HepG2 (cell line): ENCODE data around the gene GPT2. TPM values are rescaled to one million over a fixed set of nuclear protein-coding genes. Genes with fewer than 3 reads are reported as not detected.

Source experiments
- ARNT2 ChIP-seq: sonication (generic); formaldehyde crosslinking; IDR thresholded peaks from 2 replicates; pipeline ENCODE4 v1.8.0; 2022; ENCODE audit warnings: mild to moderate bottlenecking, low read depth, missing genetic modification reagents, moderate library complexity
- ATM ChIP-seq: fragments of 450-650 bp; IDR thresholded peaks from 2 replicates; pipeline ENCODE4 v1.7.1; 2017; ENCODE audit warnings: mild to moderate bottlenecking, borderline replicate concordance
- BHLHE40 ChIP-seq: IDR thresholded peaks from 2 replicates; pipeline ENCODE4 v1.6.1; 2011; ENCODE audit warnings: low read length, improper control_type of control experiment
- BRD4 ChIP-seq: sonication (generic); formaldehyde crosslinking; IDR thresholded peaks from 2 replicates; pipeline ENCODE4 v1.4.0; 2020; ENCODE audit warnings: missing genetic modification reagents
- CHD4 ChIP-seq: fragments of 200-600 bp; sonication (generic); IDR thresholded peaks from 2 replicates; pipeline ENCODE4 v1.7.0; 2017; ENCODE audit warnings: mild to moderate bottlenecking, low read length, borderline replicate concordance
- GLI4 ChIP-seq: sonication (generic); formaldehyde crosslinking; IDR thresholded peaks from 2 replicates; pipeline ENCODE4 v1.5.1; 2020; ENCODE audit warnings: missing genetic modification reagents, mild to moderate bottlenecking, moderate library complexity, borderline replicate concordance
- HIVEP1 ChIP-seq: sonication (generic); formaldehyde crosslinking; IDR thresholded peaks from 2 replicates; pipeline ENCODE4 v1.4.0; 2020; ENCODE audit warnings: mild to moderate bottlenecking, missing genetic modification reagents
- IKZF4 ChIP-seq: sonication (generic); formaldehyde crosslinking; IDR thresholded peaks from 2 replicates; pipeline ENCODE4 v1.5.1; 2020; ENCODE audit warnings: borderline replicate concordance, mild to moderate bottlenecking, low read depth, missing genetic modification reagents; ENCODE audit errors: not compliant biosample characterization
- IKZF5 ChIP-seq: IDR thresholded peaks from 2 replicates; pipeline ENCODE4 v1.6.1; 2018; ENCODE audit warnings: missing genetic modification reagents, mild to moderate bottlenecking, missing compliant biosample characterization
- POLR2AphosphoS5 ChIP-seq: IDR thresholded peaks from 2 replicates; pipeline ENCODE4 v1.6.1; 2012; ENCODE audit warnings: low read depth, low read length
- RAD21 ChIP-seq: fragments of 450-650 bp; formaldehyde crosslinking; IDR thresholded peaks from 2 replicates; pipeline ENCODE4 v1.5.0; 2020; ENCODE audit warnings: mild to moderate bottlenecking
- SIX4 ChIP-seq: sonication (generic); formaldehyde crosslinking; IDR thresholded peaks from 2 replicates; pipeline ENCODE4 v1.4.0; 2020; ENCODE audit warnings: missing genetic modification reagents
- ZFP37 ChIP-seq: sonication (generic); formaldehyde crosslinking; IDR thresholded peaks from 2 replicates; pipeline ENCODE4 v1.4.0; 2020; ENCODE audit warnings: missing genetic modification reagents, borderline replicate concordance
- ZNF234 ChIP-seq: sonication (generic); formaldehyde crosslinking; conservative IDR thresholded peaks from 2 replicates; pipeline ENCODE4 v1.5.1; 2020; ENCODE audit warnings: mild to moderate bottlenecking, missing genetic modification reagents
- ZNF354B ChIP-seq: sonication (generic); formaldehyde crosslinking; IDR thresholded peaks from 2 replicates; pipeline ENCODE4 v1.8.0; 2022; ENCODE audit warnings: mild to moderate bottlenecking, missing genetic modification reagents
- ZNF407 ChIP-seq: sonication (generic); formaldehyde crosslinking; IDR thresholded peaks from one replicate; pipeline ENCODE4 v1.5.1; 2020; ENCODE audit warnings: mild to moderate bottlenecking, missing genetic modification reagents; ENCODE audit errors: not compliant biosample characterization
- ZNF552 ChIP-seq: sonication (generic); formaldehyde crosslinking; IDR thresholded peaks from 2 replicates; pipeline ENCODE4 v1.9.0; 2022; ENCODE audit warnings: missing genetic modification reagents, mild to moderate bottlenecking, borderline replicate concordance
- ZNF768 ChIP-seq: sonication (generic); formaldehyde crosslinking; IDR thresholded peaks from 2 replicates; pipeline ENCODE4 v1.4.0; 2020; ENCODE audit warnings: missing genetic modification reagents
- ZNF776 ChIP-seq: sonication (generic); formaldehyde crosslinking; IDR thresholded peaks from 2 replicates; pipeline ENCODE4 v1.4.0; 2020; ENCODE audit warnings: mild to moderate bottlenecking, missing genetic modification reagents
- polyA plus RNA-seq, 8 experiments: library from polyadenylated mRNA; depleted of rRNA in 3 of 8; stranded (reverse) in 7 of 8; unstranded in 1 of 8; fragments of >200 nt; fragmentation: Illumina TruSeq in 4 of 8; extraction: Trizol in 4 of 8; gene quantifications; 2 replicates each; pipeline versions ENCODE4 v1.2.1 to v1.2.3, GENCODE V29; 2011 to 2016; ENCODE audit warnings: low read depth in 4 of 8, missing spikeins in 1 of 8, mixed read lengths in 1 of 8; ENCODE audit not compliant: insufficient read depth in 1 of 8
- total RNA-seq, 5 experiments: library from RNA; depleted of rRNA; stranded (reverse); fragments of >200 nt; fragmentation: Illumina TruSeq; extraction: Trizol; gene quantifications; 2 replicates each; pipeline ENCODE4 v1.2.3, GENCODE V29; 2016; ENCODE audit warnings: low read depth in 1 of 5
- TF ChIP-seq, protein P1 (sequence below): IDR thresholded peaks from 2 replicates; pipeline ENCODE4 v1.6.1; 2016; ENCODE audit warnings: mild to moderate bottlenecking, missing biosample characterization, missing genetic modification reagents

Gene GPT2
- total and polyA plus RNA-seq, 2 of the 13 experiments (the other 11 are each of a cell fraction or from before 2014, with no cell fraction given) = 138 to 267 TPM

DNA sequence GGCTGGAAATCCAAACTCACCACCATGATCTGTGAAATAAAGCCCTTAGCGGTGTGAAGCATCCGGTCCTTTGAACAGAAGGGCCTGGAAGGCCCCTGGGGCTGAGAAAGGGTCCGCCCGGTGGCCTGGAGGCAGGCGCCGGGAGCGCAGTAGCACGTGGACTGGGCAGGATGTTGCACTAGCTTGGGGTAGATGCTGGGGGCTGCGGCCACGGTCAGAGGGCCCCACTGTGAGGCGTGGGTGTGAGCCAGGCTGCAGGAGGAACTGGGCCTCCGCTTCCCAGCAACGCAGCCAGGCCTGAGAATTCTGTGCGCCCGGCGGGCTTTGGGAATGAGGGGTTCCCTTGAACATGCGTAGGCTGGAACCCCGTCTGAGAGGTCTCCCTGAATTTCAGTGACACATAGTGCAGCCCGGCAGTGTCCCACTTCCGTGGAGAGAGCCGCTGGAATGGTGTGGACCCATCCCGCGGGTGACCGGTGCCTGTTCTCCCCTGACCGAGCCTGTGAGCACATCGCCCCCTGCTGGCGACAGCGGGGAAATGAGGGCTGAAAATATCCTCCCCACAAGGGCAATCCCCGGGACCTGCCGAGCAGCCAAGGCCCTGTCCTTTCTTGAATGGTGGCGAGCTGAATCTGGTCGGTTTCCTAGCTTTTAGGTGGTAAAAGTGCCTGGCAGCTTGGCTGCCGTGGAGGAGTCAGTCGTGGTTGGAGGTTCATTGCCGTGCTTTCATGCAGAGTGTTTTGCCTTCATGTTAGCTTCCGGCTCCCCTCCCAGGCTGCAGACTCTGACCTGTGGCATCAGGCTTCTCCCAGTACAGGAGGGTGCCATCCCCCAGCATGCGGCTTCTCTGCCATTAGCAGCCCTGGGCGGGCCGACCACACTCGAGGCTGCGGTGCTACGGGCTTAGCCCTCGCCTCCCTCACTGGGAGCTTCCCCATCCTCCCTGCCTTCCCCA is 45.5 kb downstream of the GPT2 start (continued):
- TF ChIP-seq ZNF407 (CRISPR knock-in tag) = peak; percentile 94
- no peak for TF ChIP-seq ZNF776 (CRISPR knock-in tag)
- no peak; the same call in 1 of the 2 replicates for TF ChIP-seq POLR2AphosphoS5
- TF ChIP-seq GLI4 (CRISPR knock-in tag) = no peak
- peak; percentile 31; the same call in 1 of the 2 replicates for TF ChIP-seq ZNF768 (CRISPR knock-in tag)
- 0 out of 2 replicates have a peak, but pooled peaks have one; percentile 54 for TF ChIP-seq ZFP37
- no peak for TF ChIP-seq ZNF354B (CRISPR knock-in tag)
- no peak for TF ChIP-seq ZNF552 (CRISPR knock-in tag)
- TF ChIP-seq ATM = no peak
- TF ChIP-seq IKZF5 = no peak; the same call in 1 of the 2 replicates
- TF ChIP-seq IKZF4 (CRISPR knock-in tag) = no peak
- no peak for TF ChIP-seq CHD4
- TF ChIP-seq SIX4 = no peak
- TF ChIP-seq, protein P1, sequence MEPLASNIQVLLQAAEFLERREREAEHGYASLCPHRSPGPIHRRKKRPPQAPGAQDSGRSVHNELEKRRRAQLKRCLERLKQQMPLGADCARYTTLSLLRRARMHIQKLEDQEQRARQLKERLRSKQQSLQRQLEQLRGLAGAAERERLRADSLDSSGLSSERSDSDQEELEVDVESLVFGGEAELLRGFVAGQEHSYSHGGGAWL (CRISPR knock-in tag) = peak; percentile 56
- TF ChIP-seq ZNF234 (CRISPR knock-in tag) = no peak
- no peak; the same call in 1 of the 2 replicates for TF ChIP-seq BRD4 (CRISPR knock-in tag)
- no peak for TF ChIP-seq HIVEP1 (CRISPR knock-in tag)
- 0 out of 2 replicates have a peak, but pooled peaks have one; percentile 2 for TF ChIP-seq ARNT2
- no peak for TF ChIP-seq BHLHE40
- peak; percentile 80 for TF ChIP-seq RAD21
